AG10803 (cell line): ENCODE data around the gene PLAAT3.
"Not testable (repeated sequence)": the region's sequence is repeated elsewhere in the genome, so short reads cannot be mapped to it uniquely, and the experiment has no call there.

ENCODE experiments used
- DNase-seq: peaks from one replicate; pipeline ENCODE4 v3.0.0; 2010; ENCODE audit warnings: low read depth
- H3K4me3 ChIP-seq: 2 replicates; pipeline ENCODE4 v1.5.1; 2011; ENCODE audit warnings: mild to moderate bottlenecking, low read length, control low read depth
- CTCF ChIP-seq: conservative IDR thresholded peaks from 2 replicates; pipeline ENCODE4 v1.5.1; 2011; ENCODE audit warnings: mild to moderate bottlenecking, low read length, control low read depth, inconsistent platforms

PLAAT3 gene

GRCh38 chr11:63534076-63534475 lies 80.2 kb downstream of the PLAAT3 start:
- H3K4me3 ChIP-seq = no peak overlapping the region
- no peak for DNase-seq
- TF ChIP-seq CTCF = no peak

GRCh38 chr11:63532799-63533475 lies 81.3 kb downstream of the PLAAT3 start:
- DNase-seq = no peak
- no peak for TF ChIP-seq CTCF
- no peak overlapping the region for H3K4me3 ChIP-seq

DNA sequence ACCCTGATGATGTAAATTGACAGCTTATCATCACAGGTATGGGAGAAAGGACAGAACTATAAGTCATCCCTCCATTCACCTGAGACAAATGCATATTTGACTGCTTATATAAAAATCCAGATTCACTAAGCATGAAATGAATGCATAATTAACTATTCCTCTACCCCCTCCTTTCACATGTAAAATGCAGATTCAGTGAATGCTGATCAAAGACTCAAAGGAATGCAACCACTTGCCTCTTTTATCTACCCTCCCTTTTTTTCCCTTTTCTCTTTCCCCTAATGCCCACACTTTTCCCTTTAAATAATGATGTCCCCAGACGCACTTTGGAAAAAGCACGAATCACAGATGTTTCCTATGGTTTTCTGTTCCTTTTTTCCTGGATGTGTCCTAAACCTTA lies 82.1 kb downstream of the PLAAT3 start:
- DNase-seq = no peak
- TF ChIP-seq CTCF = no peak
- no peak overlapping the region for H3K4me3 ChIP-seq

GRCh38 chr11:63531074-63531792 lies 83.0 kb downstream of the PLAAT3 start:
- not testable (repeated sequence) for H3K4me3 ChIP-seq
- DNase-seq = peak; percentile 85

DNA sequence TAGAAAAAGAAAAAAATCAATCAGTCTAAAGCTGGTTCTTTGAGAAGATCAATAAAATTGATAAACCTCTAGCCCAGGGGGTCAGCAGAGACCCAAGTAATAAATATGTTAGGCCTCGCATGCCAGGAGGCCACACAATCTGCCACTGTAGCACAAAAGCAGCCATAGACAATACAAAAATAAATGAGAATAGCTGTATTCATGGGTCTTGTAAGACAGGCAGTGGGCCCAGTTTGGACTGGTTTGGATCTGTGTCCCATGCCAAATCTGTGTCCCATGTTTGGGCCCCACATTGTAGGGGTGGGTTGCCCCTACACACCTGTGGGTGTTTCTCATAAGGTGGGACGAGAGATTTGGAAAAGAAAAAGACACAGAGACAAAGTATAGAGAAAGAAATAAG lies 84.2 kb downstream of the PLAAT3 start:
- no peak for TF ChIP-seq CTCF
- H3K4me3 ChIP-seq = no peak overlapping the region
- no peak for DNase-seq

DNA sequence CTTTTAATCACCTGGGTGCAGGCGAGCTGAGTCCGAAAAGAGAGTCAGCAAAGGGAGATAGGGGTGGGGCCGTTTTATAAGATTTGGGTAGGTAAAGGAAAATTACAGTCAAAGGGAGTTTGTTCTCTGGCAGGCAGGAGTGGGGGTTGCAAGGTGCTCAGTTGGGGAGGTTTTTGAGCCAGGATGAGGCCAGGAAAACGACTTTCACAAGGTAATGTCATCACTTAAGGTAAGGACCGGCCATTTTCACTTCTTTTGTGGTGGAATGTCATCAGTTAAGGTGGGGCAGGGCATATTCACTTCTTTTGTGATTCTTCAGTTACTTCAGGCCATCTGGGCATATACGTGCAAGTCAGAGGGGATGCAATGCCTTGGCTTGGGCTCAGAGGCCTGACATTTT lies 84.9 kb downstream of the PLAAT3 start:
- DNase-seq, H3K4me3 ChIP-seq: not testable (repeated sequence)

DNA sequence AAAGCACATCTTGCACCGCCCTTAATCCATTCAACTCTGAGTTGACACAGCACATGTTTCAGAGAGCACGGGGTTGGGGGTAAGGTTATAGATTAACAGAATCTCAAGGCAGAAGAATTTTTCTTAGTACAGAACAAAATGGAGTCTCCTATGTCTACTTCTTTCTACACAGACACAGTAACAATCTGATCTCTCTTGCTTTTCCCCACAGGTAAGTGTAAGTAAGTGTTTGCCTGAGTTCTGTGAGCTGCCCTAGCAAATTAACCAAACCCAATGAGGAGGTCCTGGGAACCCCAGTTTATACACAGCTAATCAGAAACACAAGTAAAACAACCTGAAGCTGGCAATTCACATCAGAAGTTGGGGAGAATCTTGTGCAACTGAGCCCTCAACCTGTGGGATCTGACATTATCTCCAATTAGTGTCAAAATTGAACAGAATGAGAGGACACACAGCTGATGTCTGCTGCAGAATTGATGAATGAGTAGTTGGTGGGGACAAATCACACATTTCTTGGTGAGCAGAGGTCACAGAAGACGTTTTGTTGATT lies 85.4 kb downstream of the PLAAT3 start:
- H3K4me3 ChIP-seq, DNase-seq: not testable (repeated sequence)

DNA sequence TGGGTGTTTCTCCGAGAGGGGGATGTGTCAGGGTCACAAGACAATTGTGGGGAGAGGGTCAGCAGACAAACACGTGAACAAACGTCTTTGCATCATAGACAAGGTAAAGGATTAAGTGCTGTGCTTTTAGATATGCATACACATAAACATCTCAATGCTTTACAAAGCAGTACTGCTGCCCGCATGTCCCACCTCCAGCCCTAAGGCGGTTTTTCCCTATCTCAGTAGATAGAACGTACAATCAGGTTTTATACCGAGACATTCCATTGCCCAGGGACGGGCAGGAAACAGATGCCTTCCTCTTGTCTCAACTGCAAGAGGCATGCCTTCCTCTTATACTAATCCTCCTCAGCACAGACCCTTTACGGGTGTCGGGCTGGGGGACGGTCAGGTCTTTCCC lies 86.1 kb downstream of the PLAAT3 start:
- H3K4me3 ChIP-seq, DNase-seq: not testable (repeated sequence)

DNA sequence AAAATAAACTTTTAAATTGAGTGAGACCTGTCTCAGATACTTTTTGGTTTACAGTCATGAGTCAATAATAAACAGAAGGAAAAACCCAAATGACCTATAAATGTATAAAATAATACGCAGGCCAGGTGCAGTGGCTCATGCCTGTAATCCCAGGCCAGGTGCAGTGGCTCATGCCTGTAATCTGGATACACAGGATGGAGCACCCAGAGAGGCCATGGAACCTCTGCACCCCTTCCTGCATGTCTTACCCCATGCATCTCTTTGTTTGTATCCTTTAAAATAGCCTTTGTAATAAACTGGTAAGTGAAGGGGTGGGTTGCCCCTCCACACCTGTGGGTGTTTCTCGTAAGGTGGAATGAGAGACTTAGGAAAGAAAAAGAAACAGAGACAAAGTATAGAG lies 86.6 kb downstream of the PLAAT3 start:
- no peak for TF ChIP-seq CTCF
- H3K4me3 ChIP-seq = no peak overlapping the region
- DNase-seq = no peak
